ENCODE data around the gene ANO10.

DNA sequence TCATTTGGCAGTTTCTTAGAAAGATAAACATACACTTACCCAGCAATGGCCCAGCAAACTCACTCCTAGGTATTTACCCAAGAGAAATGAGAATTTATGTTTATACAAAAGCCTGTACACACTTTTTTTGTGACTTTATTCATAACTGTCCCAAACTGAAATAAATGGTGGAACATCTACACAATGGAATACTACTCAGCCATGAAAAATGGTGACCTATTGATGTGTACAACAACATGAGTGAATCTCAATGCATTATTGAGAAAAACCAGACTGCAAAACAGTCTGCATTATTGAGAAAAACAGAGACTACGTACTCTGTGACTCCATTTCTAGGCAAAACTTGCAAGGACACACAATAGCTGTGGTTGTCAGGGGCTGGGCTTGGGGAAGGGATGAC lies 298.3 kb downstream of the ANO10 start:
- TF ChIP-seq POLR2AphosphoS5 (IDR thresholded peaks at IDR 0.05) (no peak), POLR2A (IDR thresholded peaks at IDR 0.05) (no peak)
- TF ChIP-seq, protein P1, sequence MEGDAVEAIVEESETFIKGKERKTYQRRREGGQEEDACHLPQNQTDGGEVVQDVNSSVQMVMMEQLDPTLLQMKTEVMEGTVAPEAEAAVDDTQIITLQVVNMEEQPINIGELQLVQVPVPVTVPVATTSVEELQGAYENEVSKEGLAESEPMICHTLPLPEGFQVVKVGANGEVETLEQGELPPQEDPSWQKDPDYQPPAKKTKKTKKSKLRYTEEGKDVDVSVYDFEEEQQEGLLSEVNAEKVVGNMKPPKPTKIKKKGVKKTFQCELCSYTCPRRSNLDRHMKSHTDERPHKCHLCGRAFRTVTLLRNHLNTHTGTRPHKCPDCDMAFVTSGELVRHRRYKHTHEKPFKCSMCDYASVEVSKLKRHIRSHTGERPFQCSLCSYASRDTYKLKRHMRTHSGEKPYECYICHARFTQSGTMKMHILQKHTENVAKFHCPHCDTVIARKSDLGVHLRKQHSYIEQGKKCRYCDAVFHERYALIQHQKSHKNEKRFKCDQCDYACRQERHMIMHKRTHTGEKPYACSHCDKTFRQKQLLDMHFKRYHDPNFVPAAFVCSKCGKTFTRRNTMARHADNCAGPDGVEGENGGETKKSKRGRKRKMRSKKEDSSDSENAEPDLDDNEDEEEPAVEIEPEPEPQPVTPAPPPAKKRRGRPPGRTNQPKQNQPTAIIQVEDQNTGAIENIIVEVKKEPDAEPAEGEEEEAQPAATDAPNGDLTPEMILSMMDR (IDR thresholded peaks at IDR 0.05 in 8 of 11, conservative IDR thresholded peaks at IDR 0.05 in 3 of 11), result no peak

Data from spleen (tissue), 7 donors.